VCaP (cell line): Measurements from ENCODE around the gene DDX17.

Source experiments
- H3K27ac ChIP-seq: fragments of 450-650 bp; 2 replicates; pipeline ENCODE4 v1.5.1; 2017
- TF ChIP-seq, protein P1 (sequence below): fragments of 450-650 bp; conservative IDR thresholded peaks from 2 replicates; pipeline ENCODE4 v1.5.1; 2017; ENCODE audit warnings: mild to moderate bottlenecking, moderate library complexity

The DDX17 gene

DNA sequence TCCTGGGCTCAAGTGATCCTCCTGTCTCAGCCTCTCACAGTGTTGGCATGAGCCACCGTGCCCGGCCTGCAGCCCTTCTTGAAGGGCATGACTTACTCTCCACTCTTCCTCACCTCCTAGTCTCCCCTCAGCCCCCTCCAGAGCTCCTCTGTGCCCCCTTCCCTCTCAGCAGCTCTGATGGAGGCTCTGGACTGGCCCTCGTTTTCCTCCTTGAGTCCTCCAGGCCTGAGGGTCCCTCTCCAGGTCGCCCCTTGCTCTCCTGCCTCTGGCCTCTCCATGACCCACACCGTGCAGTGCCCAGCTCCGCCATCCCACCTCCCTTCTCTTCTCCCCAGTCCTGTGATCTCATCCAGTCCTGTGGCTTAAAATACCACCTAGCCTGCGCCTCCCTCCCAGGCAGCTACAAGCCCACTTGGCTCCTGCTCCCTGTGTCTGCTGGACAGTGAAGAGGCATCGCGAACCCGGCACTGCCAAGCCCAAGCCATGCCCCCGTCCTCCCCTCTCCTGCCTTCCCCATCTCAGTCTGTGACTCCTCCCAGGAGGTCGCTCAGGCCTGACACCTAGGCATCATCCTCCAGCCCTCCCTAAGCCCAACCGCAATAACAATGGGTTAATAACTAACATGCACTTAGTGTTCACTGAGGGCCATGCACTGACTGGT is 63.0 kb downstream of the DDX17 start:
- H3K27ac ChIP-seq = no peak overlapping the region
- TF ChIP-seq, protein P1, sequence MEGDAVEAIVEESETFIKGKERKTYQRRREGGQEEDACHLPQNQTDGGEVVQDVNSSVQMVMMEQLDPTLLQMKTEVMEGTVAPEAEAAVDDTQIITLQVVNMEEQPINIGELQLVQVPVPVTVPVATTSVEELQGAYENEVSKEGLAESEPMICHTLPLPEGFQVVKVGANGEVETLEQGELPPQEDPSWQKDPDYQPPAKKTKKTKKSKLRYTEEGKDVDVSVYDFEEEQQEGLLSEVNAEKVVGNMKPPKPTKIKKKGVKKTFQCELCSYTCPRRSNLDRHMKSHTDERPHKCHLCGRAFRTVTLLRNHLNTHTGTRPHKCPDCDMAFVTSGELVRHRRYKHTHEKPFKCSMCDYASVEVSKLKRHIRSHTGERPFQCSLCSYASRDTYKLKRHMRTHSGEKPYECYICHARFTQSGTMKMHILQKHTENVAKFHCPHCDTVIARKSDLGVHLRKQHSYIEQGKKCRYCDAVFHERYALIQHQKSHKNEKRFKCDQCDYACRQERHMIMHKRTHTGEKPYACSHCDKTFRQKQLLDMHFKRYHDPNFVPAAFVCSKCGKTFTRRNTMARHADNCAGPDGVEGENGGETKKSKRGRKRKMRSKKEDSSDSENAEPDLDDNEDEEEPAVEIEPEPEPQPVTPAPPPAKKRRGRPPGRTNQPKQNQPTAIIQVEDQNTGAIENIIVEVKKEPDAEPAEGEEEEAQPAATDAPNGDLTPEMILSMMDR = no peak

DNA sequence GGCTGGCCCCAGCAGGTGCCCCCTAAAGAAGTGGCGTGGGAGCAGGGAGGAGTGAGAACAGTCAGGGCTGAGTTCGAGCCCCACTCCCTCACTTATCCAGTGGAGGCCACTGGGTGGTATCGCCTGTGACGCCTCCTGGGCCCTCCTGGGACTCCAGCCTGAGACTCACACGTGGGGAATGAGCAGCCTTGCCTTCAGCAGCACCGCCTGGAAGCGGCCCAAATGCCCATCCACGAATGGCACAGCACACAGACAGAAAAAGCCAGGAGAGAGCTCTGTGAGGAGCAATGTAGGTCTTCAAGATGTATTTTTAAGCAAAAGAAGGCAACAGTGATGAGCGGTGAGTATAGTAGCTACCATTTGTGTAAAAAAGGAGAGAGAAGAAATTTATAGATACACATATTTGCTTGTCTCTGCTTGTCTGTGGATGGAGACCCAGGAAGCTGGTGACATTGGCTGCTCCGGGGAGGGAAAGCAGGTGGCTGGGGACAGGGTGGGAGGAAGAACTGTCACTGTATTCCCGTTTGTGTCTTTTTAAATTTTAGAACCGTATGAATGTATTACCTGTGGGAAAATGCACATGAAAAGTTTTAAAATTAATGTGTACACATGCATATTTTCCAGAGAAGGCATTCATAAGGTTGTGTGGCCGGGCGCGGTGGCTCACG is 64.4 kb downstream of the DDX17 start:
- no peak overlapping the region for H3K27ac ChIP-seq
- TF ChIP-seq, protein P1 = no peak

DNA sequence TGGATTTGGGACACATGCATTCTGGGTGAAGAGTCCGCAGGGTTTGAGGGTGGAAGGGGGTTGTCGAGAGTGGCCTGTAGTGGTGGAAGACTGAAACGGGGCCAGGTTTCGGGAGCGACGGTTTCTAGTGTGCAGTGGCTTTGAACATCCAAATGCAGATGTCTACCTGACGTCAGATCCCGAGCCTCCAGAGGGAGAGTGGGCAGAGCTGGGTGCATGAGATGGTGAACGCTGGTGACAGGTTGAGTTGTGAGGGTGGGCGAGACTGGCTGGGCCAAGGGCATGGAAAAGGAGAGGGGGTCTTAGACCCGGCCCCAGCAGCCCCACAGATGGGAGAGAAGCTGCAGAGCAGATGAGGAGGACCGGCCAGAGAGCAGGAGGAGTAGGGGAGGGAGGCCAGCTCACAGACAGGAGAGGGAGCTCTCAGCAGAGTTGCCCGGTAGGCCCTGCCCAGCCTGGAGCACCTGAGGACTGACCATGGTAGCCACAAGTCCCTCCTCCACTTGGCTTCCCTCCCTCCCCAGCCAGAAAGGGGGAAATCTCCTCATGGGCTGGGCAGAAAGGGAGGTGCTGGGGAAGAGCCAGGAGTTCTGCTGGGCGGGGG is 65.3 kb downstream of the DDX17 start:
- TF ChIP-seq, protein P1 = no peak

DNA sequence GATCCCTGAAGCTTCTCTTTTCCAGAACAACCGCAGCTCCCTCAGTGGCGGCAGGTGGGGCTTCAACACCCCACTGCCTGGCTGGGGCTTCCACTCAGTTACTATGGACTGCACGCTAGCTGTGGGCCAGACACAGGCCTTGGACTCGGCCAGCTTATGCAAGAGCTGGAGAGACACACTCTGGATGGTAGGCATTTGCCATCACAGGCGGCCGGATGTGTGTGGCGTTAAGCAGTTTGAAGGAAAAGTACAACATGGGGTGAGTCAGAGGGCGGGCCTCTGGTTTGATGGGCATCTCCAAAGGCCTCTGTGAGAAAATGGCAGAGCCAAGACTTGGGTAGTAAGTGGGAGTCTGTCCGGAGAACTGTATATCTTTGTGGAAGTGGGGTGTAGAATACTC is 68.7 kb downstream of the DDX17 start:
- H3K27ac ChIP-seq = no peak overlapping the region
- TF ChIP-seq, protein P1 = no peak

More for the DNA sequence above, 65.3 kb downstream of the DDX17 start:
- H3K27ac ChIP-seq = no peak overlapping the region

DNA sequence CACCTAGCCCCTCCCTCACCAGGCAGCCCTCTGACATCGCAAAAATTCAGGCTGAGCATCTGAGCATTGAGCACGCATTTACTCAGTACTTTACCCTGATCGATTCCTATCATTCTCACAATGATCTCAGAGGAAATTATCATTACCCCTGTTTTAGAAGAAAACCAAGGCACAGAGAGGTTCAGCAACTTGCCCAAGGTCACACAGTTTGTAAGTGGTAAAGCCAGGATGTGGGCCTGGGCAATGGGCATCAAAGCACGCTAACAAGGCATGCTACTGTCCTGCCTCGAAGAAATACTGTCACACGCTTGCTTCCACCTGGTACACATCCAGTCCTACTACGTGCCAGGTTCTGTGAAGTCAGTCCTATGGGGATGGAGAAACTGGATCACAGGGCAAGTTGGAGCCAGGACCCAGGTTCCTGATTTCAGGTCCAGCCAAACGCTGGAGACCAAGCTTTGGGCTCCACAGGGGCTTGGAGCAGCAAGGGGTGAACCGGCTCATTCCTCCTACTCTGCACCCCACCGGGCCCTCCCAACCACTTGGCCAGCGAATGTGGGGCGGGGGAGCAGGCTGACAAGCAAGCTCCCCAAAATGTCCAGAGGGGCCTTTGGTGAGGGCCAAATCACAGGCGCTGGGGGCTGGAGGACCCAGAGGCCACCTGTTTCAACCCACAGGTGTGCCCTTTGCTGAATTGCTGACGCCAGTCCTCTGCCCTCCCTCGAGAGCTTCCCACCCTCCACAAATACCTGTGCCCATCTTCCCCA is 69.3 kb downstream of the DDX17 start:
- no peak overlapping the region for H3K27ac ChIP-seq
- TF ChIP-seq, protein P1 = no peak

DNA sequence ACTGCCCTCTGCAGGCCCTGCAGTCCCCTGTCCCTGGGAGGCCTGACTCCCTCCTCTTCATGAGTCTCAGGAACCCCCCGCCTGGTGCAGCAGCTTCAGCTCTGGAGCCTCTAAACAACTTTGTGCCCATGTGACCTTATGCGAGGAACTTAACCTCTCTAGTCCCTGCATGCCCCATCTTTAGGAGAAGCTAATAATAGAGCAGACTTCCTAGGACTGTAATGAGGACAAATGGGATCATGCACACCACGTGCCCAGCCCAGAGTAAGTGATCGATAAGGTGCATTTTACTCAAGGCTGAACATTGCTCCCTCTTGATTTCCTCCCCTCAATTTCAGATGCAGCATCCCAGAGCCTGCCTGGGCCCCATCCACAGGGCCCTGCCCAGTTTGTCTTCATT is 70.1 kb downstream of the DDX17 start:
- H3K27ac ChIP-seq = no peak overlapping the region
- TF ChIP-seq, protein P1 = no peak

DNA sequence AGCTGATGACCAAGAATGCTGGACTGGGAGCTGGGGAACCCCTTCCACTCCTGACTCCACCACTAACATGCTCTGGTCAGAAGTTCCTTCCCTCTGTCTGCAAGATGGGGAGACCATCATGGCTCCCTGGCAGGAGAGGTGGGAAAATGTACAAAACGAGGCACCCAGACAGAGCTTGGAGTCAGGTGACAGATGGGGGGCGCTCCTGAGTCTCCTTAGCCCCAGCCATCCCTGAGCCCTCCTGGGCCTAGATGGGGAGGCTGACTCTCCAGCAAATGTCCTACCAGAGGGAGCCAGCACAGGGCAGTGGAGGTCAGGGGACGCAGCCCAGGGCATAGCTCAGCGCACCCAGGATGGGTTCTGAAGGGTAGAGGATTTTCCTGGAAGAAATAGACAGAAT is 71.1 kb downstream of the DDX17 start:
- H3K27ac ChIP-seq = no peak overlapping the region
- TF ChIP-seq, protein P1 = no peak
